Activated effector memory CD4-positive, alpha-beta T cell treated with Interleukin-2 at 50 U/mL for 16 hours (primary cell): ENCODE data around the gene APBA2.
"Not testable (repeated sequence)": the region's sequence is repeated elsewhere in the genome, so short reads cannot be mapped to it uniquely, and the experiment has no call there.

Experiments
- DNase-seq: peaks from one replicate; pipeline ENCODE4 v3.0.0-alpha.2; 2020

APBA2 gene

DNA sequence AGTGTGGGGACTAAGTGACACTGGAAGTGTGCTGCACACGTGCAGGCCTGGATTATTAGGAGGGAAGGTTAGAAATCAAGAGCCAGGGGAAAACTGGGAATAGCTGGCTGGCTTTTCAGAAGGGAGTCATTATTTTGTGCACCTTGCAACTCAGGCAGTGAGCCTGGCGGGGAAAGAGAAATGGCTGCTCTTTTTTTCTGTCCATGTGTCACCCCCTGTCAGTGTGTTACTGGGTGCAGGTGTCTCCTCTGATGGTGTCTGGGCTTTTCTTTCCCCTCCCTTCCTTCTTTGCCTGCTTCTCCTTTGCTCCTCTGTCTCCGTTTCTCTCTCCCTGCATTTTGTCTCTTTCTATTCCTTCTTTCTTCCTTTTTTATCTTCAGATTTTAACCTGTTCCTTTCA, 130.7 kb downstream of the APBA2 start:
- no peak for DNase-seq

DNA sequence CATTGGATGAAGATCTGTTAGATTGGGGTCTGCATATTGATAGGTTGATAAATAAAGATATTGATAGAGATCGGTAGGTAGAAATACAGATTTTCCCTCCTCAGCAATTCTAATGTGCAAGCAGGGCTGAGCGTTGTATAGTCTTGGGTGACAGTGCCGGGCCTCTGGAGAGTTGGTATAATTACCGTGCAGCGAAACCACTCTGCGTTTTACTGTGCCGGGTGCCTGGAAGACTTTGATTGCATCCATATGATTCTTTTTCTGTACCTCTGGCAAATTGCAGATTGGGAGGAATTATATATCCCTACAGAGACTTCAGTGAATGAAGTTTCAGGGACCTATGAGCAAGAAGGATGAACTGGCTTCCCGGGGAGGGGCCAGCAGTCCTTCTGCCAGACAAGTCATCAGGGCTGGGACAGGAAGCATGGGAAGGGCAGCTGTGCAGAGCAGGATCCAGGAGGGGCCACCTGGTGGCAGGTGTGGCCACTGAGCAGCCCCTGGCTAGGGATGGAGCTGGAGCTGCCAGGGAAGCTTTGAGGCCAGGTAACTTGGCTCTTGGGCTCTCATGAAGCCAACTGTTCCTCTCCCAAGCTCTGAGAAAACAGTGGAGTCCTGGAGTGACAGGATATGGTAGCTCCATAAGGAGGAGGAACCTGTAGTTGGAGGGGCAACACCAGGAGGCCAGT, 132.5 kb downstream of the APBA2 start:
- DNase-seq = no peak

DNA sequence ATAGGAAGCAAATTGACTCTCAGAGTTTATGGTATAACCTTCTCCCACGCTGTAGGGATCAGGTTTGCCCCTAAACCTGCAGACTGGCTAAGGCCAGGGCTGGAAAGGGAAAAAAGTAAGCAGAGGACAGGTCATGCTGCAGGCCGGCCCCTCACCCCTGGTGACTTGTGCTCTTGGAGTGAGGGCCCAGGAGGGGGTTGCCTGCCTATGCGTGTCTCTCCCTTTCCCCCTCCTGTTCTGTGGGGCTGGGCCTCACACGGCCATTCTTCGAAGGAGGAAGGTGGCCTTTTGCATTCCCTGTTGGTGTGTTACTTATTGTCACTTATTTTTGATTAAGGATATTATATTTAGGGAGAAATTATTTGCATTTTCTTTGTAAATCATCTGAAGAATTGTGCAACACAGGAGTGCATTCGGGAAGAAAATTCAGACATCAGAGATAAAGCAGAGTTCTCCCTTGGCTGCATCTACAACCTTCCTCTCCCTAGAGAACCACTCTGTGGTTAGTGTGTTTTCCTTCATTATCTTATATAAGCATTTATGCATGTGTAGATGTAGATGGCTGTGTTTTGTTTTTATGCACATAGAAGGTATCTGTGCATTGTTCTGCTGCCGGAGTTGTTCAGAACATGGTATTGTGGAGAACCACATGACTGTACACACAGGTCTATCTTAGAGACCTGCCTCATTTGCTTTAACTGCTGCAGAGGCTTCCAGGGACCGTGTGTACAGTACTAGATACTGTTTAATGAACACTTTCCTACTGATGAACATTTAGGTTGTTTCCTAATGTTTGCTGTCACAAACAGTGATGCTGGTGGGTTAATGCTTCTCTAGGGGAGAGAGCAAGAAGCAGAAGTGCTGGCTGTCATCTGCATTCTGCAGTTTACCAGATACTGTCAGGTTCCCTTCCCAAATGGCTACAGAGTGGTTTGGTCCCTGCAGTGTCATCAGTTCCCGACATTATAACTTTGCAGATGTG, 133.5 kb downstream of the APBA2 start:
- DNase-seq = no peak

GRCh38 chr15:29021857-29022256, 136.1 kb downstream of the APBA2 start:
- DNase-seq = no peak

- no peak for DNase-seq
Observed at GRCh38 chr15:29024662-29025061, 138.9 kb downstream of the APBA2 start.

GRCh38 chr15:29025411-29025810, 139.6 kb downstream of the APBA2 start:
- not testable (repeated sequence) for DNase-seq

- DNase-seq = not testable (repeated sequence)
Observed at GRCh38 chr15:29028158-29028557, 142.4 kb downstream of the APBA2 start.

- DNase-seq = no peak
Observed at GRCh38 chr15:29029651-29030195, 143.9 kb downstream of the APBA2 start.

DNA sequence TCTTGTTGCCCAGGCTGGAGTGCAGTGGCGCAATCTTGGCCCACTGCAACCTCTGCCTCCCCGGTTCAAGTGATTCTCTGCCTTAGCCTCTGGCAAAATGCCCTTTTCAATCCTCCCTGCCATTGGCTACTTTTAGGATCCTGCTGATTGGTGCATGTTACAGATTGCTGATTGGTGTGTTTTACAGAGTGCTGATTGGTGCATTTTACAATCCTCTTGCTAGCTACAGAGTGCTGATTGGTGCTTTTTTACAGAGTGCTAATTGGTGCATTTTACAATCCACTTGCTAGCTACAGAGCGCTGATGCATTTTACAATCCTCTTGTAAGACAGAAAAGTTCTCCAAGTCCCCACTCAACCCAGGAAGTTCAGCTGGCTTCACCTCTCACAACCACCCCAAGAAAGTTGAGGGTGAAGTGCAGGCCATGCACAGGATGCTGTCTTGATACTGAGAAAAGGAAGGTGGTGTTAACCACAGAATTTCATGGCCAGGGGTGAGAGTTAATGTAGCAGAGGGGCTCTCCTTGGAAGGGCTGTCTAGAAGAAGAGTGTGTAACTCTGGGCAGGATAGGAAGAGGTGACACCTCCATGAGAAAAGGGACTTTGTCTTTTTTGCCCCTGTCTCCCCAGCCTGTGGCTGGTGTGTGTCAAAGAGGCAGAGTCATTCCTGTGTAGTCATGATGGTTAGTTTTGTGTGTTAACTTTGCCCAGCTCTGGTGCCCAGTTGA, 145.9 kb downstream of the APBA2 start:
- no peak for DNase-seq

DNA sequence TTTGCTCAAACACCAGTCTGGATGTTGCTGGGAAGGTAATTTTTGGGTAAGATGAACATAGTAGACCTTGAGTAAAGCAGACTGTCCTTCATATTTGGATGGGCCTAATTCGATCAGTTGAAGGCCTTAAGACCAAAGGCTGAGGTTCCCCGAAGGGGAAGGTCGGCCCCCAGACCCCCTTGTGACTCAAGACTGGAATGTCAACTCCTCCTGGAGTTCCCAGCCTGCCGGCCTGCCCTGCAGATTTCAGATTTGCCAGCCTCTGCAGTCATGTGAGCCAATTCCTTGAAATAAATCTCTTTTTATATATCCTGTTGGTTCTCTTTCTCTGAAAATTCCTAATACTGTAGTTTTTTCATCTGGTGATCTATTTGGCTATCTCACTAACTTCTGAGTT, 146.5 kb downstream of the APBA2 start:
- no peak for DNase-seq

GRCh38 chr15:29032751-29033150, 147.0 kb downstream of the APBA2 start:
- no peak for DNase-seq

- no peak for DNase-seq
Observed at GRCh38 chr15:29034151-29034550, 148.4 kb downstream of the APBA2 start.

- no peak for DNase-seq
Observed at GRCh38 chr15:29034593-29035335, 149.0 kb downstream of the APBA2 start.

- DNase-seq = no peak
Observed at GRCh38 chr15:29035336-29036285, 149.8 kb downstream of the APBA2 start.

GRCh38 chr15:29037997-29038705, 152.4 kb downstream of the APBA2 start:
- no peak for DNase-seq

DNA sequence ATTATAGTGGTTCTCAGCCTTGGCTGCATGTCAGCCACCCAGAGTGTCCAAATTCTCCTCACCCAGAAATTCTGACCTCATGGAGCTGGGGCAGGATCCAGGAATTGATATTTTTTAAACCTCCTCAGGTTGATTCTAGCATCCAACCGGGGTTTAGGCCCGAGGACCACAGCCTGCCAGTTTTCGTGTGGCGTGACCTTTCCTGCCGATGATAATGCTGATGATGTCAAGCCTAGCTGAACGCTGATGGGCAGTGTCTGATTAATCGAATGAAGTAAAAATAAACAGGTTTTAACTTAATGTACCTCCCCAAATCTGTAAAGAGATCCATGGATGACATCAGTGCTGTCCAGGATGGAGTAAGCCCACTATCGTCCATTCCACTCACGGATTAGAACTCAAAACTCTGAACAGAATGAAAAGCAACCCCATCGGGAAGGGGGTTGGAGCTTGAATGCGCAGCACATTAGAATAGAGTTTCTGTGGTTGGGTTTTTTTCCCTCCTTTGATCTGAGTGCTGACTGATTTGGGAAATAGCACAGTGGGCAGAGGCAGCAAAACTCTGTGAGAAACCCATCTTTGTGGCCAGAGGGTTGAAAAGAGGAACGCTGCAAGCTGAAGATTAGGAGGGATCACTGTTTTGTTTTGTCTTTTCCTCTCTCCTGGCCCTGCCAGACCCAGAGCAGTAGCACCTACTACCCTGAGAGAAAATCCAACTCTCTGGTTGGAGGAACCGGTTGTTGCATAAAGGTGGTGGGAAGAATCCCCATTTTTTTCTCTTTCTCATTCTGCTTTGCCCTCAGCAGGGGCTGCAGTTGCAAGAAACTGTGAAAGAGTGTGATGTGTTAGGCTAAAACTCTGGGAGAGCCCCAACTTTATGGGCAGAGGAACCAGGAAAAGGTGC, 153.9 kb downstream of the APBA2 start:
- DNase-seq = no peak

- no peak for DNase-seq
Observed at GRCh38 chr15:29040370-29040751, 154.6 kb downstream of the APBA2 start.

DNA sequence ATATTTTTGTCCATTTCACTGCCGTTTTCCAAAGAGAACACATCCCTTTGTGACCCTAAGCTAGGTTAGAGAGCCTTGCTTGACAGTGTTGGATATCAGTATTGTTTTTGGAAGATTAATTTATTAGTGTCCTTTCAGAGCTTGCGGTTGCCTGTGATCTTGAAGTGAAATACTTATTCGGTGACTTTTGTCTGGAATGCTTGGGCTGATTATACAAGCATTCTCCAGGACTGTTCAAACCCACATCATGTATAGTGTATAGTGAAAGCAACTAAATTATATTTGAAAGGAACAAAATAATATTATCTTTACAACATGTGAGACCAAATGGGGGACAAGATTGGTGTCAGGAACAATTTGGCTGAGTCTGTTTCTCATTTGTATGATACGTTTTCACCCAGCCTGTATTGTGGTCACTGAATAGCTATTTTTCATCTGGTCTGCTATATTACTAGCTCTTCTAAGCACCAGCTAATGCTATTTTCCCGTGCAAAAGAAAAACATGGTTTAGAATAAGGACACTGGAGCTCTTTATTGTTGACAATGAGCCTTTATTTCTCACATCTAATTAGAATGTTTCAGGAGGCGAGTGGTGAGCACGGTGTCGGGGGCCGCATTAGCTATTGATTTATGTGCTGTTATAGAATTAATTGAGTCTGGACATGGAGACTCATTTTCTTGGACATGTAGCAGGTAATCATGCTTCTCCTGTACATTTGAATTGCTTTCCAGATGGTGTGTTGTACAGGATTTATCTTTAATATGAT, 158.1 kb downstream of the APBA2 start:
- DNase-seq = no peak

GRCh38 chr15:29044503-29044901, 158.7 kb downstream of the APBA2 start:
- no peak for DNase-seq
